ENCODE measurements around the gene ZNF12. TPM values are rescaled to one million over a fixed set of nuclear protein-coding genes. Genes with fewer than 3 reads are reported as not detected.

The ZNF12 gene
- total RNA-seq, 1 donor from 2014 or later: 15.9 TPM

GRCh38 chr7:6647541-6647940, 59.2 kb downstream of the ZNF12 start:
- no peak for DNase-seq (ENCODE audit: low read depth in 2 of 2)

GRCh38 chr7:6647080-6647479, 59.7 kb downstream of the ZNF12 start:
- DNase-seq (ENCODE audit: low read depth in 2 of 2): no peak

GRCh38 chr7:6646465-6646864, 60.3 kb downstream of the ZNF12 start:
- no peak for DNase-seq (ENCODE audit: low read depth in 2 of 2)

DNA sequence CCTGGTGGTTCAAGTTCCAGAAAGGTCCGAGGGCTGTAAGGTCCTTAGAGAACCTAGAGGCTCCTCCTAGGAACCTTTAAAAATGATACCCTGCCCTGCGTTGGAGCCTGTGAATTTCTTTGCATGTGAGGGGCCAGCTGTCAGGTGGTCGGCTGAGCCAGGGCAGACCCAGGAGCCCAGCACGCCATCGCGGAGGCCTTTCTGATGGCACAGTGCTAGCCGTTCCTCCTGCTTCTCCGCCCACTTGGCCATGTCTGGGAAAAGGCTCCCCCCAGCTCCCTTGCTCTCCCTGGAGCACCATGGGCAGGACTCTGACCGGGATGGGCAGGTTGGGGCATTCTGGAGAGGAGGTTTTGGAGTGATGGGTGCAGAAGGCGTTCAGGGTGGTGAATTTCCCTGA, 62.0 kb downstream of the ZNF12 start:
- DNase-seq (ENCODE audit: low read depth in 2 of 2): no peak

- DNase-seq (ENCODE audit: low read depth in 2 of 2): no peak
Measured at GRCh38 chr7:6643915-6644625, 62.7 kb downstream of the ZNF12 start.

GRCh38 chr7:6642861-6643640, 63.7 kb downstream of the ZNF12 start:
- no peak for DNase-seq (ENCODE audit: low read depth in 2 of 2)

DNA sequence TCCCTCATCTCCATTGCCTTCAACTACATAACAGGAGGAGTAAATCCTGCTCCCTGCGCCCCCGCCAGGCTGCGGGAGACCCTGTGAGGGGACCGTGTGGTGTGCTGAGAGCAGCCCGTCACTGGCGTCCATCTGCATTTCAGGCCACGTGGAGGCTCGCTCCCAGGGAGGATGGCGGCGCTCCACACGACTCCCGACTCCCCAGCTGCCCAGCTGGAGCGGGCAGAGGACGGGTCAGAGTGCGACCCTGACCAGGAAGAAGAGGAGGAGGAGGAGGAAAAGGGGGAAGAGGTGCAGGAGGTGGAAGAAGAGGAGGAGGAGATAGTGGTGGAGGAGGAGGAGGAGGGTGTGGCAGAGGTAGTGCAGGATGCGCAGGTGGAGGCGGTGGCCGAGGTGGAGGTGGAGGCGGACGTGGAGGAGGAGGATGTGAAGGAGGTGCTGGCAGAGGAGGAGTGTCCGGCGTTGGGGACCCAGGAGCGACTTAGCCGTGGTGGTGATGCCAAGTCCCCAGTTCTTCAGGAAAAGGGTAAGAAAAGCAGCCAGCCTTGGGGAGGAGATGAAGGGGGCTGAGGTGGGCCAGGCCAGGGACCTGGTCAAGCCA, 64.4 kb downstream of the ZNF12 start:
- DNase-seq (ENCODE audit: low read depth in 2 of 2): no peak

DNA sequence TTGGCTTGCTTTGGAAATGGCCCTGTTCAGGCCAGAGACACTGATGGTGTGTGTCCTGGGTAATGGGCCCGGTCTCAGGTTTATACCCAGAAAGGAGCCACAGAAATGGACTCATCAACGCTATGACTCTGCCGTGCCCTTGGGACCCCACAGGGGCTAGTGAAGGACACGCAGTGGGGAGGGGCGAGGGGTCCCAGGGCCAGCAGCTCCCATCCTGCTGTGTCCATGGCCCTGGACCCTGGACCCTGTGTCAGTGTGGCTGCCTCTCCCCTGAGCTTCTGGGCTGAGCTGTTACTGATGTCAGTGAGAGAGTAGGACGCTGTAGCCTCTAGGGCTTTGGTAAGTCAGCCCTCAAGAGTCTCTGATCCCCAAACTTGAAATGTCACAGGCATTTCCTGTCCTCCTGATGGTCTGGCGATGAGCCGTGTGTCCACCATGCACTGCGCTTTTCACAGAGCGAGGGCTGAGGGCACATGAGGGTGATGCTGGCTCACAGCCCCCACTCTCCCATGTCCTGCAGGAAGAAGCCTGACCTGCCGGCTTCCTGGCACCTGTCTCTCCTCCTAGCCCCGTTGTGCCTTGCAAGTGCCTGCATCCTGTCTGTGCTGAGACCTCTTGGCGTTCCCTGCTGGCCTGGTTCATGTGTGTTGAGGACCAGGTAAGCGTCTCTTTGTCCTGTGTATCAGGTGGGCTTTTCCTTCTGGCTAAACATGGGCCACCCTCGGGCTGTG, 65.3 kb downstream of the ZNF12 start:
- peak in 1 of 2 donors; percentile 45 for DNase-seq (ENCODE audit: low read depth in 2 of 2)

DNA sequence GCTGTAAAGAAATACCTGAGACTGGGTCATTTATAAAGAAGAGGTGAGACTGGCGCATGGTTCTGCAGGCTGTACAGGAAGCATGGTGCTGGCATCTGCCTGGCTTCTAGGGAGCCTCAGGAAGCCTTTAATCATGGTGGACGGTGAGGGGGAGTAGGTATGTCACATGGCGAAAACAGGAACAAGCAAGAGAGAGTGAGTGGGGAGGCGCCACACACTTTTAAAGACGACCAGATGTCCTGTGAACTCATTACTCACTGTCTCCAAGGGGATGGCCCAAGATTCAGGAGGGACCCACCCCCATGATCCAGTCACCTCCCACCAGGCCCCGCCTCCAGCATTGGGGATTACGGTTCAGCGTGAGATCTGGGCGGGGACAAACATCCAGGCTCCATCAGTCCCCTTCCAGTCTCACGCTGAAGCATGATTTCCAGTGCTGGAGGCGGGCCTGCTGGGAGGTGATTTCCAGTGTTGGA, 66.5 kb downstream of the ZNF12 start:
- peak; percentile 39 to 66 for DNase-seq (ENCODE audit: low read depth in 2 of 2)

DNA sequence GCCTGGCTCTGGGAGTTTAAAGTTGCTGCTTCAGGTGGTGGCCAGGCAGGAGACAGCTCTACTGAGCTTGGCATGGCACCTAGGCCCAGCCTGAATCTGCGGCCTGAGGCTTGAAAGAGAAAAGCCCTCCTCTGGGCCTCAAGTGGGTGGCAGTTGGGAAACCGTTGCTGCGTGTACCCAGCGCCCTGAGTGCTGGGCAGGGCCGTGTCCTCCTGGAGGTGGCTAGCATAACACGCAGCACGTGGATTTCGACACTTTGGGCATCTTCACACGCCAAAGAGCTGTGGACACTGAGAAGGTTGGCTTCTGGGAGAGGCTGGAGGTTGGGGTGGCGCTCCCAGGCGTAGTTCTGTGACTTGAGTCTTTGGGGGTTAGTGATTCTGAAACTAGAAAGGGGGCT, 67.1 kb downstream of the ZNF12 start:
- DNase-seq (ENCODE audit: low read depth in 2 of 2): no peak

DNA sequence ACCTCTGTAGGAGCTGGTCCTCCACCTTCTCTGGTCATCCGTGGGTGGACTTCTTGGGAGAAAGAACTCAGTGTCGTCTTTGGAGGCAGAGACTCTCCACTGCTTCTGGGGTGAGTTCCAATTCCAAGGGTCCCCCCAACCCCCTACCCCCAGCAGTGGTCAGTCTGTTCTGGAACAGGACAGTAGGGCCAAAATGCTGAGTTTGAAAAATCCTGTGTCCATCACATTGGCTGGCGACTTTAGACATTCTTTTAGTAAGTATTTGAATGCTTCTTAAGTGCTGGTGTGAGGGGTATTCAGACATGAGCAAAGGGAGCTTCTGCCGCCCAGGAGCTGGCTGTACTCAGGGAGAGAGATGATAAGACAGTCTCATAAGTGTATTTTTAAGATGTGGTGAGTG, 67.7 kb downstream of the ZNF12 start:
- no peak for DNase-seq (ENCODE audit: low read depth in 2 of 2)

Other genes with a start within 250 kb of the ZNF12 start
- 94.6 and 111 TPM in 2 replicates for gene KDELR2, start 222.8 kb downstream of the ZNF12 start, total RNA-seq
- gene GRID2IP, start 155.5 kb downstream of the ZNF12 start, total RNA-seq: under 0.01 TPM in 2 replicates
- 28.5 and 37.1 TPM in 2 replicates for gene ZDHHC4, start 129.5 kb downstream of the ZNF12 start, total RNA-seq
- gene INTS15, start 116.9 kb downstream of the ZNF12 start, total RNA-seq: 7.0 and 11.1 TPM in 2 replicates
- 1.1 and 4.8 TPM in 2 replicates for gene ZNF853, start 91.3 kb downstream of the ZNF12 start, total RNA-seq
- 7.6 and 17.7 TPM in 2 replicates for gene ZNF316, start 69.6 kb downstream of the ZNF12 start, total RNA-seq
- 0.22 and 0.40 TPM in 2 replicates for gene RSPH10B2, start 47.2 kb upstream of the ZNF12 start, total RNA-seq
- 41.2 and 61.1 TPM in 2 replicates for gene CCZ1B, start 119.3 kb upstream of the ZNF12 start, total RNA-seq

Data from lung microvascular endothelial cell (primary cell).